ENCODE measurements around the gene PPP2R2D.

GRCh38 chr10:131978366-131978765, 77.6 kb downstream of the PPP2R2D start:
- no peak for TF ChIP-seq POLR2A (IDR thresholded peaks at IDR 0.05)
- TF ChIP-seq CTCF (IDR thresholded peaks at IDR 0.05) = no peak

All from lower leg skin (tissue), 3 donors.